ENCODE data around the gene EEIG1. TPM values are rescaled to one million over a fixed set of nuclear protein-coding genes. Genes with fewer than 3 reads are reported as not detected.

The EEIG1 gene
- total and polyA plus RNA-seq, 7 donors: 3.6 to 11.4 (median 6.1) TPM

DNA sequence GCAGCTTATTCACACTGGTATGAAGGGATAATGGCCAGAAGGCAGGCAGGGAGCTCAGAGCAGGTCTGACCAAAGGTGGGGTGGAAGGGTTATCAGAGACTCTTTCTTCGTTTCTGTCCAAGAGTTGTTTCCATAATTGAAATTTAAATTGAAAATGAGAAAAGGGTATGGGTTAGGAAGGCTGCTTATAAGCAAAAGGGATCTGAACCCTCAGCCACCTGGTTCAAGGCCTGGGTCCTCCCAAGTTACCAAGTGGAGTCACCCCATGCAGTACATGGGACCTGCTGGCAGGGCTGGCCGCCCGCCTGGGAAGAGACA, 17.8 kb downstream of the EEIG1 start:
- H3K4me1 ChIP-seq: peaks cover 67% of the 10 kb centered on the region
- no peaks in the 10 kb centered on the region for H3K27me3 ChIP-seq (ENCODE audit: insufficient read depth in 3 of 3, low read length in 2 of 3)
- H3K9me3 ChIP-seq: no peaks in the 10 kb centered on the region
- ATAC-seq: peak in 3 of 4 donors; percentile 33 to 37 (median 34)
- no peak overlapping the region for H3K4me3 ChIP-seq
- TF ChIP-seq, protein P1, sequence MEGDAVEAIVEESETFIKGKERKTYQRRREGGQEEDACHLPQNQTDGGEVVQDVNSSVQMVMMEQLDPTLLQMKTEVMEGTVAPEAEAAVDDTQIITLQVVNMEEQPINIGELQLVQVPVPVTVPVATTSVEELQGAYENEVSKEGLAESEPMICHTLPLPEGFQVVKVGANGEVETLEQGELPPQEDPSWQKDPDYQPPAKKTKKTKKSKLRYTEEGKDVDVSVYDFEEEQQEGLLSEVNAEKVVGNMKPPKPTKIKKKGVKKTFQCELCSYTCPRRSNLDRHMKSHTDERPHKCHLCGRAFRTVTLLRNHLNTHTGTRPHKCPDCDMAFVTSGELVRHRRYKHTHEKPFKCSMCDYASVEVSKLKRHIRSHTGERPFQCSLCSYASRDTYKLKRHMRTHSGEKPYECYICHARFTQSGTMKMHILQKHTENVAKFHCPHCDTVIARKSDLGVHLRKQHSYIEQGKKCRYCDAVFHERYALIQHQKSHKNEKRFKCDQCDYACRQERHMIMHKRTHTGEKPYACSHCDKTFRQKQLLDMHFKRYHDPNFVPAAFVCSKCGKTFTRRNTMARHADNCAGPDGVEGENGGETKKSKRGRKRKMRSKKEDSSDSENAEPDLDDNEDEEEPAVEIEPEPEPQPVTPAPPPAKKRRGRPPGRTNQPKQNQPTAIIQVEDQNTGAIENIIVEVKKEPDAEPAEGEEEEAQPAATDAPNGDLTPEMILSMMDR (IDR thresholded peaks at IDR 0.05): no peak
- H3K36me3 ChIP-seq (ENCODE audit: insufficient read depth in 1 of 2, low read depth in 1 of 2): no peaks in the 10 kb centered on the region
- no peak for DNase-seq
- intact Hi-C loops (cut with DNase I): no loop called here
- WGBS, 3 donors: 74 to 98% (median 75%) methylated on average over 3 of the region's 3 CpGs
- peak overlapping the region; percentile 14 for H3K27ac ChIP-seq

DNA sequence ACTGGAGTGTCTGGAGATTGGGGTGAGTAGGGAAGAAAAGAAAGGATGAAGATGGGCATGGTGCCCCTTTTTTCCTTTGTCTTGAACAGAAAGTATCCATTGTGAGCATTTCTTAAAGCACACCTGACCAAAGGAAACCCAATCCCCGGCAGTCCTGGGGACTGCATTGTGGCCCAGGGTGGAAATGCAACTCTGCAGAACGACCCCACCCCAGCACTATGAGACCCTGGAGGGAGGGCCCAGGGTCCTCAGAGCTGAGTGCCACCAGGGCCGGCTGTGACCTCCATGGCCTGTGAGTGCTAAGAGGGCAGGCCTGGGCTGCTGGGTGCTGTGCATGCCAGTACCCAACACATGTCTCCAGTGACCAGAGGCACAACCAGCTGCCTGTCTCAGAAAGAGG, 18.5 kb downstream of the EEIG1 start:
- intact Hi-C loops (cut with DNase I): no loop called here
- H3K4me1 ChIP-seq: peaks cover 60% of the 10 kb centered on the region
- H3K27me3 ChIP-seq (ENCODE audit: insufficient read depth in 3 of 3, low read length in 2 of 3): no peaks in the 10 kb centered on the region
- DNase-seq (no peak), ATAC-seq (no peak)
- 64 to 74% (median 64%) methylated on average over 3 of the region's 3 CpGs for WGBS, 3 donors
- no peak overlapping the region for H3K27ac ChIP-seq
- TF ChIP-seq, protein P1 (IDR thresholded peaks at IDR 0.05): no peak
- H3K9me3 ChIP-seq: no peaks in the 10 kb centered on the region
- no peaks in the 10 kb centered on the region for H3K36me3 ChIP-seq (ENCODE audit: insufficient read depth in 1 of 2, low read depth in 1 of 2)
- no peak overlapping the region for H3K4me3 ChIP-seq

DNA sequence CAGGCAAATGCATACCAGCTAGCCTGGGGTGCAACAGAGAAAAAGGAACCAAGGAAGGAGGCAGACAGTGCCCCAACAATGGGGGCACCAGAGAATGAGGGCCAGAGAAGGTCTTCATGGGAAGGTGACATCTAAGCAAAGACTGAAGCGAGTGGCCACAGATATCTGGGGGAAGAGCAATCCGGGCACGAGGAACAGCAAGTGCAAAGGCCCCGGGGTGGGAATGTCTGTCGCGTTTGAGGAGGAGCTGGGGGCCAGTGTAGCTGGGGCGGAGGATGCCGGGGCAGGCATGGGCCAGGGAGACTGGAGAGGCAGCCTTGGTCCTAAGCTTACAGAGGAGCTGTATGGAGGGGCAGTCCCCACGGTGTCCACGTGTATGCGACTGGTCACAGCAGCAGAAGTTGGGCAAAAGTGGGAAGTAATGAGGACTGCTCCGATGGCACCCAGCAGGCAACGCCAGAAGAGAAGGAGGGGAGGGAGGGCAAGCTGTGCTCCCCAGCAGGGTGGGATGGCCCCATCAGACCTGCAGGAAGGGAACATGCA, 19.1 kb downstream of the EEIG1 start:
- no peak for ATAC-seq
- Histone ChIP-seq H3K4me1 (peaks cover 57% of the 10 kb centered on the region), H3K27ac (no peak overlapping the region)

DNA sequence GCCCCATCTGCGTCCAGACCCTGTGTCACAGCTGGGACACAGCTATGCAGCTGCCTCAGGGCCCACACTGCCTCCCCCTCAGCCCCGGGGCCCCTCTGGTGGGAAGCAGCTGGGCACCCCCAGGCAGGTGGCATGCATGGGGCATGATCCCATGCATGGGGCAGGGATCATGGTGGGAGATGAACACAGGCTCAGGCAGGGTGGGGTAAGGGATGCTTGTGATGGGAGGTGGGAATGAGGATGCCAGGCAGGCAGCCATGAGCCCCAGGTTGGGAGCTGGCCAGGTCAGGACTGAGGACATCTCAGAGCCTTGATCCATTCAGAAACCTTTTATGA, 19.7 kb downstream of the EEIG1 start:
- TF ChIP-seq, protein P1 (IDR thresholded peaks at IDR 0.05): no peak
- Histone ChIP-seq H3K36me3 (ENCODE audit: insufficient read depth in 1 of 2, low read depth in 1 of 2) (no peaks in the 10 kb centered on the region), H3K27ac (no peak overlapping the region), H3K9me3 (no peaks in the 10 kb centered on the region), H3K4me1 (peaks cover 54% of the 10 kb centered on the region), H3K27me3 (ENCODE audit: insufficient read depth in 3 of 3, low read length in 2 of 3) (no peaks in the 10 kb centered on the region), H3K4me3 (no peak overlapping the region)
- WGBS, 3 donors: 65 to 75% (median 67%) methylated on average over 2 of the region's 2 CpGs
- DNase-seq (no peak), ATAC-seq (no peak)
- intact Hi-C loops (cut with DNase I): no loop called here

More for the DNA sequence above, 19.1 kb downstream of the EEIG1 start:
- no peaks in the 10 kb centered on the region for H3K9me3 ChIP-seq
- no peaks in the 10 kb centered on the region for H3K36me3 ChIP-seq (ENCODE audit: insufficient read depth in 1 of 2, low read depth in 1 of 2)
- no peak for DNase-seq
- TF ChIP-seq, protein P1 (IDR thresholded peaks at IDR 0.05): no peak
- 92 to 99% (median 94%) methylated on average over 13 of the region's 13 CpGs for WGBS, 3 donors
- no peak overlapping the region for H3K4me3 ChIP-seq
- H3K27me3 ChIP-seq (ENCODE audit: insufficient read depth in 3 of 3, low read length in 2 of 3): no peaks in the 10 kb centered on the region
- intact Hi-C loops (cut with DNase I): no loop called here

DNA sequence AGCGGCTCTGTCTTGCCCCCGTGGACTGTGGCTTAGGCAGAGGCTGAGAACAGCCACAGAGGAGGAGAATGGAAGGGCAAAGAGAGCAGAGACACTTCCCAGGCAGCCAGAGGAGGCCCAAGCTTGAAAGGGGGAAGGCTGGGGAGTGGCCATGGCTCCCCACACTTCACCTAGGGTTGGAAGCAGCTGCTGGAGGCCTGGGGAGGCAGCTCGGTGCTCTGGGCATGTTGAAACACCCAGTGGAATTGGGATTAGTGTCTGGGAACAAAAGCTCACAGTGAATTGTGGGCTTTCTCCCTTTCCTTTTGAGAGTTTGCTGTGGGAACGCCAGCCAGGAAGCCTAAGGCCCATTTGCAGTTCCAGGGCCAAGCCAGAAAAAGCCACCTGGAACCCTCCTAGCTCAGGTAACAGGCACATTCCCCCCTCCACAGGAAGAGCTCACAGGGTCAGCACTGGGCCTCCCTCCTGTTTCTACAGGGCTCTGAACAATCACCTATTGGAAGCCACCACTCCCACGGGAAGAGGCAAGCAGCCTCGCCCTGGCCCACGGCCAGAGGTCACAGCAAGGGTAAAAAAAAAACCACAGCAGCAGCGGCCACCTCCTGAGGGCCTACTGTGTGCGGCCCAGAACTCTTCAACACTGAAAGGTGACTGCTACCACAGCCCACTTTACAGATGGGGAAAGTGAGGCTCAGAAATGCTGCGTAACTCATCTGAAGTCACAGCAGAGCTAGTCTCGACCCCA, 20.2 kb downstream of the EEIG1 start:
- WGBS, 3 donors: 37 to 49% (median 45%) methylated on average over 11 of the region's 11 CpGs
- intact Hi-C loops (cut with DNase I): no loop called here
- H3K4me1 ChIP-seq: peaks cover 54% of the 10 kb centered on the region
- ATAC-seq (no peak), DNase-seq (no peak)
- H3K27me3 ChIP-seq (ENCODE audit: insufficient read depth in 3 of 3, low read length in 2 of 3): no peaks in the 10 kb centered on the region
- TF ChIP-seq, protein P1 (IDR thresholded peaks at IDR 0.05): no peak
- H3K36me3 ChIP-seq (ENCODE audit: insufficient read depth in 1 of 2, low read depth in 1 of 2): no peaks in the 10 kb centered on the region
- no peaks in the 10 kb centered on the region for H3K9me3 ChIP-seq
- no peak overlapping the region for H3K4me3 ChIP-seq
- peak overlapping the region; percentile 55 for H3K27ac ChIP-seq
